Right hindlimb (tissue), 1 donor: ENCODE data around the gene PSENEN.
"Not testable (repeated sequence)": the region's sequence is repeated elsewhere in the genome, so short reads cannot be mapped to it uniquely, and the experiment has no call there.

Experiments used
- DNase-seq: peaks from one replicate; pipeline ENCODE4 v3.0.0-alpha.2; 2018

PSENEN gene

DNA sequence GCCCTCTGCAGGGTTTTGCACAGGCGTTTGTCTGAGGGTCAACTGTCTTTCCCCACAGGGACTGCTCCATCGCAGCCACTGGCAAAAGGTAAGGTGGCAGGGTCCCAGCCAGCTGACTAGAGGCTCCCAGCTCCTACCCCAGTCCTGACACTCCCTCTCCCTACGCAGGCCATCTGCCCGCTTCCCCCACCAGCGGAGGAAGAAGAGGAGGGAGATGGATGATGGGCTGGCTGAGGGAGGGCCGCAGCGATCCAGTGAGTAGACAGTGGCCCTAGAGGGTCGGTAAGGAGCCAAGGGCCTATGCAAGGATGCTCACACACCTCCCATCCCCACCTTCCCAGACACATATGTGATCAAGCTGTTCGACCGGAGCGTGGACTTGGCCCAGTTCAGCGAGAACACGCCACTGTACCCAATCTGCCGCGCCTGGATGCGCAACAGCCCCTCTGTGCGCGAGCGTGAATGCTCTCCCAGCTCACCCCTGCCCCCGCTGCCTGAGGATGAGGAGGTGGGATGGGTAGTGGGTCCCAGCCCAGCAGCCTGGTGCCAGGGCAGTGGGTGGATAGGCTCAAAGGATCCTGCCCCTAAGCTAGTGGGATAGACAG, 7.4 kb downstream of the PSENEN start:
- peak; percentile 17 for DNase-seq

DNA sequence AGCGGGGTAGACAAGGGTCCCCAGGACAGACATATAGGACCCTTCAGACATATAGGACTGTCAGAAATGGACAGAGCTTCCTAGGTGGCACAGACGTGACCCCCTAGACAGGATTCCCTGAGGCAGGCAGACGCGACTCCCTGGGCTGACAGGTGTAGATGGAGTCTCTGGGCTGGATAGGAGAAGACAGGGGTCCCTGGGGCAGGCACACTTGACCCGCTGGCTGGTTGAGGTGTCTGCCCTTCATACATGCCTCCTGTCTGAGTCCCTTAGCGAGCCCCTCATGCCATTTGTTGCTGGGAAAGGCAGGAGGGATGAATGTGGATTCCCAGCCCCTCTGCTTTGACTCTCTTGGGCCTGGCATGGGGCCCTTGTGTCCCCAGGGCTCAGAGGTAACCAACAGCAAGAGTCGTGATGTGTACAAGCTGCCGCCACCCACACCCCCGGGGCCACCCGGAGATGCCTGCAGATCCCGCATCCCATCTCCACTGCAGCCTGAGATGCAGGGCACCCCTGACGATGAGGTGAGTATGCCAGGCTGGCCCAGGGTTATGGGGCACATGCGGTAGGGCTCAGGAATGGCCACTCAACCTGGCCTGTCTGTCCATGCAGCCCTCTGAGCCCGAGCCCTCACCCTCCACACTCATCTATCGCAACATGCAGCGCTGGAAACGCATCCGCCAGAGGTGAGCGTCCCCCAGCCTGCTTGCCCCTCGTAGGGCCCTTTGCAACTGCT, 8.4 kb downstream of the PSENEN start:
- DNase-seq: no peak

DNA sequence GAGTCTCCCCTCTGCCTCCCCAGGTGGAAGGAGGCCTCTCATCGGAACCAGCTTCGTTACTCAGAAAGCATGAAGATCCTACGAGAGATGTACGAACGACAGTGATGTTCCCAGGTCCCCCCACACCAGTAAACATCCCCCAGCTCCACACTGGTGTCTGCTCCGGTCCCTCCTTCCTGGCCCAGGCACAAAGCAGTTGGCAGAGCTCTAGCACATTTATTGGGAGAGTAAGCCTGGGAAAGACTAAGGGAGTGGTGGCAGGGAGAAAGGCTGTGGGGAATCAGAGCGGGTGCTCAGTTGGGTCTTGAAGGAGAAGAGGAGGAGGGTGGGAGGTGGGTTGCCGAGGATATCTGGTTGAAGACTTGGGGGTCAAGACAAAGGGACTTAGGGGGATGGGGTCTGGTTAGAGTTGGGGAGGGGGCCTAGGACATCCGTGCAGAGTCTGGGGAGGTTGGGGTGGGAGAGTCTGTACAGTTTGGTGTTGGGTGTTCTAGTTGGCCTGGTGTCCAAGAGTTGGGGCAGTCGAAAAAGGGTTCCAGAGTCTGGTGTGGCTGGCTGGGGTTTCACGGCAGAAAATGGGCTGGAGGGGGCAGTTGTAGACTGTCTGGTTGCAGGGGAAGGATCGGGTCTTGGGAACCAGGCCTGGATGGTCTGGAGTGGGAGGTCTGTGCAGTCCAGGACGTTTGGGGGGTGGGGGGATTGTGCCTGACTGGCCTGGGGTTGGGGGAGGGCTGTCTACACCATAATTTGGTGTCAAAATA, 9.1 kb downstream of the PSENEN start:
- DNase-seq: no peak

DNA sequence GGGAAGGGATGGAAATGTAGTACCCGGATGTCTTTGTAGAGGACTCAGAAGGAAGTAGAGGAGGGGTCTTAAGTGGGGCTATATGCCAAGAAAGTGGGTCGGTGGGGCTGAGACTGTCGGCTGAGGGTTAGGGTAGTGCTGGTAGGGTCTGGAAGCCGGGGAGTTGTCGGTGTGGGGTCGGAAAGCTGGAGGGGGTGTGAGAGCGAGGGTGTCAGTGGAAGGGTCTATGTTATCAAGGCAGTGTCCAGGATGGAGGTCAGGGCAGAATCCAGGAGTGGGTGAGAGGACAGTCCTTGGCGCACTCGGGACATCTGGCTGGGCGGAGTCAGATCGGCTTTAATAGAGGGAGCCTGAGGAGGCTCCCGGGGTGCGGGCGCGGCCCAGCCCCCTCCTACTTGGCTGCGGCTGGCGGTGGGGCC, 9.7 kb downstream of the PSENEN start:
- no peak for DNase-seq

DNA sequence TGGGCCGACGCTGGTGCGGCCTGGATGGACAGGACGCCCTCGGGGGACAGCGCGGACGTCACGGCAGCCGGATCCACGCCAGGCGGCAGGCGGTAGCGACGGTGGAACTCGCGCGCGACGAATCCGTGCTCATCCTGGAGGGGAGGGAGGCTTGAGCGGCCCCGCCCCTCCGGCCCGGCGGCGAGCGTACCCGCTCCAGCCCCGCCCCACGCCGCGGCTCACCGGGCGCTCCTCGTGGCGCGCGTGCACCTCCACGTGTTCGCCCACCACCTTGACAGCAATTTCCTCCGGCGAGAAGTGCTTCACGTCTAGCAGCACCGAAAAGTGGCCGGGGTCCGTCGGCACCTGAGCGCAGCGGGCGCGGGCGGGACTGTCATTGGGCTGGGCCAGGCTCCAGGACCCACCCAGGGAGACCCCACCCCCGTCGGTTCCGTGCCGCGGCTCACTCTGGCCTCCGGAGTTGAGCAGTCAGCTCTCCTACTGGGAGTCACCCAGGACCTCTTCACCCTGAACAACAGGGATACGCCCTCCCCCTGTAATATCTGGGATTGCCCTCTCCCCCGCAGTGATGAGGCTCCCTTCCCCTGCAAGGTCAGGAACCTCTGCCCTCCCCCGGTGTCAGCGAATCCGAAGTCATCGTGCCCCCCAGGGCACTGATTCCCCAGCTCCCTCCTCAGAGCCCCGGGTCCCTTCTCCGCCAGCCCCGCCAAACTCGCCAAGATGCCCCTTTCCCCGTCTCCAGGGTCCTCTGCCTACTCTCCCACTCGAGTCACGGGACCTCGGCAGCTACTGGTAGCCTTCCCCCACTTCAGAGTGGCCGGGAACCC, 10.3 kb downstream of the PSENEN start:
- peak; percentile 89 for DNase-seq

DNA sequence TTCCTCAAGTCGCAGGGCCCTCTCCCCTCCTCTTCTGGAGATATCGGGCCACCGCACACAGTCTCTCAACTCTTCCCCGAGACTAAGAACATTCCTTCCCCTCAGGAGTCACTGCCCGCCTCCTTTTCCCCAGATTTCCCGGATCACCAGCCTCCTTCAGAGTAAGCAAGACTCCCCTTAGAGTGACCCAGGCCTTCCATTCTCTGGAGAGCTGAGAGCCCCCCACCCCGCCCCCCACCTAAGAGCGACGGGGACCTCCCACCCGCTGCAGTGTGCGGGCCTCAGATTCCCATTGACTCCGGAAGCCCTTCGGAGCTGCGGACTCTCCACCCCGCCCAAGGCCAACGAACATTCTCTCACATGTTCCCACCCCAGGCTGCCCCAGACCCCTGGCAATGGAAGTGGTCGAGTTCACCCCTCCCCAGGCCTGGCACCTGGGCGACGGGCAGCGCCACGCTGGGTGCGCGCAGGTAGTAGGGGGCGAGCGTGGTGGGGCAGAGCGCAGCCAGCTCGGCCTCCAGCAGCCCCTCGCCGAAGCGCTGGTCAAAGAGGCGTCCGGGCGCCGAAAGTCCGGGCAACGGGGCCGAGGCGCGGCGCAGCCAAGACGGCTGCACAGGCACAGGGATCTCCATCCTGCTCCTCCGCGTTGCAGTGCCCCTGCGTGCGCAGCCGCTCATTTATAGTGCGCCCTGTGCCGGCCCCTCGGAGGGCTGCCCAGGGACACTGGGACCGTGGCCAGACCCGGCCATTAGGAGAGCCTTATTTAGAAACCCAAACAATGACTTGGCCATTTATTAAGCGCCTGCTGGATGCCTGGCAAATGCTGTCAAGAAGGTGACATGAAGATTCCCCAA, 11.2 kb downstream of the PSENEN start, which contains the start of gene HSPB6:
TSS of gene HSPB6 (minus strand) at position 653 of the 854 bp plus-strand sequence. CDS start at position 632, 21 bp downstream.
- DNase-seq: peak; percentile 84

DNA sequence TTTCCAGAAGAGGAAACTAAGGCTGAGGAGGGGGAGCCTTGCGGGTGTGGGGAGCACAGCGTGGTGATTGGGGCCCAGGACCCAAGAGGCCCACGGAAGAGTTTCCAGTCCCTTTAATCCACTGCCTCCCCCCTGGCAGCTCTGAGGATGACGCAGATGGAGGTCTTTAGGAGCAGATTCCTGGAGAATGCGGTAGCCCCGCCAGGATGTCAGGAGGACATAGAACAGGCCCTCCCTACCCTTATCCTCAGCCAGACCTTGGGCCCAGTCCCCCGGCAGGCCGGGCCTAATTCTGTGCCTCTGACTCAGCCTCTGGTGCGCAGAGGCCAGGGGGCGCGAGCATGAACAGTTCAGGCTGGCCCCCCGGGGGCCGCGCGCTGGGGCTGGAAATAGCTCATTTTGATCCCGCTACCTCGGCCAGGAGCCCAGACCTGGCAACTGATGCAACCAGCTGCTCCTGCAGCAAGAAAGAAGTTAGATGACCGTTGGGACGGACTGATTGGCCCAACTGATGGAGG, 11.8 kb downstream of the PSENEN start:
- DNase-seq: peak; percentile 97

DNA sequence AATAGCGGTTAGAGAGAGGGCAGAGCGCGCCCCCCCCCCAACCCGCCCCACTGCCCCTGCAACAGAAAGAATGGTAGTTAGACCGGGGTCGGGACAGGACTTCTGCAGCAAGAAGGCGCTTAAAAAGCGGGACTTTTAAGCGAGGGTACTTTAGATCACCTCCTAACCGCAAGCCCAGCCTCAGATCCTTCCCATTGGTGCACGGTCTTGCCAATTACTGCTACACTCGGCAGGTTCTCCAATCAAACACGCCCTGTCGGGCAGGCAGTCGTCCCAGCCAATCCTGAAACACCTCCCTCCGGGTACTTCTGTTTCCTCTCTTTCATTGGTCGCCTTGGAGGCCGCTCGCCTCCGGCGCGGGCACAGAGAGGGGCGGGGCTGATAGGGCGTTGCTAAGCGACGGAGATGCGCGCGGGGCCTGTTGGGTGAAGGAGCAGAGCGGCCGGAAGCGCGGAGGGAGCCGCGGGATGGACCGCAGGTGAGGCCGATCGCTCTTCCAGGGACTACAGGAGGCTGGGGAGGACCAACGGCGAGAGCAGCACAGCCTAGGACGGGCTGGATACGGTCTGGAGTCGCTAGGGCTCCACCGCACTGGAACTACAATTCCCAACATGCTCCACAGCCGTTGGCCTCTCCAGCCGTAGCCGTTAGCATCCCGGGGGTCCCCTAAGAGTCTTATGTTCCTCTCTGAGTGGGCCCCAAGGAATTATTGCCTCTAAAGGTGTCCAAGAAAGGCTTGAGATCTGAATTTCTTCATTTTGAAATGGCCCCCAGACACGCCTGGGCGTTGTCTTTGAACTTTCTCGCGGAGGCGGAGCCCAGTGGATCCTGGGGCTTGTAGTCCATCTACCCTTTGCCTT, 12.5 kb downstream of the PSENEN start, which contains the start of gene PROSER3:
TSS of gene PROSER3 (plus strand) at position 428 of the 860 bp plus-strand sequence. CDS start at position 468, 40 bp downstream.
- peak; percentile 100 for DNase-seq

DNA sequence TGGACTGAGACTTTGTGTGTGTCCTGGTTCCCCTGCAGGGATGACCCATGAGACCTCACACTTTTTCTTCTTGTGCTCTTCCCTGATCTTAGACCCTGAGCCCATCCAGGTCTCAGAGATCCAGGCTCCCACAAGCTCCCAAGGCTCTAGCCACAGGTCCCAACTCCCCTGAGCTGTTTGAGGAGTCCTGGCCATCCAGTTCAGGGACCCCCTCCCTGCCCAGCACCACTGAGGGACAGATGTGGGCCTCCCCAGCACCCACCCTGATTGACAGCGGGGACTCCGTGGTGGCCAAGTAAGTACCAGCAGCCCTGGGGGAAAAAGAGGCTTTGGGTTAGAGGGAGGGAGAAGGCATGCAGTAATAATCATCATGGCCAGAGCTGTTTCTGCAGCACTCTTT, 14.2 kb downstream of the PSENEN start:
- no peak for DNase-seq

DNA sequence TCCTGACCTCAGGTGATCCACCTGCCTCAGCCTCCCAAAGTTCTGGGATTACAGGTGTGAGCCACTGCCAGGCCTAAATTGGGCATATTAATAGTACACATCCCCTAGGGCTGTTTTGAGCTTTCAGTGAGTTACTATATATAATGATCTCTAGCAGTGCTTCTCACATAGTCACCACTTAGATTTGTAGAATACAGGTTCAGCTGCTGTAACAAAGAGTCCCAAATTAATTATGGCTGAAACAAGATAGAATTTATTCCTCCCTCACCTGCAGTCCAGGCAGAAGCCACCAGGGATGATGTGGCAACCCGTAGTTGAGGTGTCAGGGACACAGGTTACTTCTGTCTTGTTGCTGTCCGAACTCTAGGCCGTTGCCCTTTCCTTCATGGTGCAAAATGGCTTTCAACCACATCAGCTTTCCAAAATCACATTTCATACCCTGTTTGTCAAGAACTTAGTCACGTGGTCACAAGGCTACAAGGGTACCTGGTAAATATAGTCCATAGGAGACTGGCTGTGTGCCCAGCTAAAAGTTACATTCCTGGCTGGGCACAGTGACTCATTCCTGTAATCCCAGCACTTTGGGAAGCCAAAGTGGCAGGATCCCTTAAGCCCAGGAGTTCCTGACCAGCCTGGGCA, 15.4 kb downstream of the PSENEN start:
- no peak for DNase-seq

DNA sequence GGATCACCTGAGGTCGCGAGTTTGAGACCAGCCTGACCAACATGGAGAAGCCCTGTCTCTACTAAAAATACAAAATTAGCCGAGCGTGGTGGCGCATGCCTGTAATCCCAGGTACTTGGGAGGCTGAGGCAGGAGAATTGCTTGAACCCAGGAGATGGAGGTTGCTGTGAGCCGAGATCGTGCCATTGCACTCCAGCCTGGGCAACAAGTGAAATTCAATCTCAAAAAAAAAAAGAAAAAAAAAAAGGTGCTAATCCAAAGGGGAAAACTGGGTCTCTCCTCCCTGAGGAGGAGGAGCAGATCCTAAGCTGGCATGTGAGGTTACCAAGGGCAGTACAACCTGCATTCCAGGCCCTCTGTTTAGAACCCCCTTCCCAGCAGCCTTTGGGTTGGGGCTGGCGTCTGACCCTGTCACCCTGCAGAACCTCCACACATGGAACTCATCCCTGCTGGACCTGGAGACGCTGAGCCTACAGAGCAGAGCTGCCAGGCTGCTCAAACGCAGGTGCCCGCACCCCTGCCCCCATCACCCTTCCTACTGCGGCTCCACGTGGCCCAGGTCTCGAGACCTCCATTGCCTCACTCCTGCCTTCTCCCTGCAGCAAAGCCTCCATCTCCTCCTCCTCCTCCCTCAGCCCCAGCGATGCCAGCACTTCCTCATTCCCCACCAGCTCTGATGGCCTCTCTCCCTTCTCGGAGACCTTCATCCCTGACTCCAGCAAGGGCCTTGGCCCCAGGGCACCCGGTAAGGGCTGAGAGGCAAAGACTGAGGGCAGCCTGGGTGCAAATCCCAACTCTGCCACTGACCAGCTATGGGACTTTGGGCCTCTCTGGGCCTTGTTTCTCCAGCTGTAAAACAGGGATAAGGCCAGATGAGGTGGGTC, 19.2 kb downstream of the PSENEN start:
- peak; percentile 8 for DNase-seq

DNA sequence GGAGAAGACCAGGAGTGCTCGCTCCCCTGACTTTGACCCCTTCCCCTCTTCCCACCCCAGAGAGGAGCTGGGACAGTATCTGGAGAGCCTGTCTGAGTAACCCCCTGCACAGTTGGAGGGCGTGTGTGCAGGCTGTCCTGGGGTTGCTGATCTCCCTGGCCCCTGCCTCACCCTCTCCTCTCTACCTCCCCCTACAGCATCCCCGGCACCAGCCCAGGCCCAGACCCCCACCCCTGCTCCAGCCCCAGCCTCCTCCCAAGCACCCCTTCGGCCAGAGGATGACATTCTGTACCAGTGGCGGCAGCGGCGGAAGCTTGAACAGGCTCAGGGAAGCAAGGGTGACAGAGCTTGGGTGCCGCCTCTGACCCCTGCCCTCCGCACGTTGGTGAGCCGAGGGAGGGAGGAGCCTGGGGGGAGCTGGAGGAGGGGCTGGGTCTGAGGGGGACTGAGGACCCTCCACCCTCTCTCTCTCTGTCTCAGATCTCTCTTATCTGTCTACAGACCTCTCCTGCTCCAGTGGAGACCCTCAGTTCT, 21.2 kb downstream of the PSENEN start:
- peak; percentile 13 for DNase-seq

DNA sequence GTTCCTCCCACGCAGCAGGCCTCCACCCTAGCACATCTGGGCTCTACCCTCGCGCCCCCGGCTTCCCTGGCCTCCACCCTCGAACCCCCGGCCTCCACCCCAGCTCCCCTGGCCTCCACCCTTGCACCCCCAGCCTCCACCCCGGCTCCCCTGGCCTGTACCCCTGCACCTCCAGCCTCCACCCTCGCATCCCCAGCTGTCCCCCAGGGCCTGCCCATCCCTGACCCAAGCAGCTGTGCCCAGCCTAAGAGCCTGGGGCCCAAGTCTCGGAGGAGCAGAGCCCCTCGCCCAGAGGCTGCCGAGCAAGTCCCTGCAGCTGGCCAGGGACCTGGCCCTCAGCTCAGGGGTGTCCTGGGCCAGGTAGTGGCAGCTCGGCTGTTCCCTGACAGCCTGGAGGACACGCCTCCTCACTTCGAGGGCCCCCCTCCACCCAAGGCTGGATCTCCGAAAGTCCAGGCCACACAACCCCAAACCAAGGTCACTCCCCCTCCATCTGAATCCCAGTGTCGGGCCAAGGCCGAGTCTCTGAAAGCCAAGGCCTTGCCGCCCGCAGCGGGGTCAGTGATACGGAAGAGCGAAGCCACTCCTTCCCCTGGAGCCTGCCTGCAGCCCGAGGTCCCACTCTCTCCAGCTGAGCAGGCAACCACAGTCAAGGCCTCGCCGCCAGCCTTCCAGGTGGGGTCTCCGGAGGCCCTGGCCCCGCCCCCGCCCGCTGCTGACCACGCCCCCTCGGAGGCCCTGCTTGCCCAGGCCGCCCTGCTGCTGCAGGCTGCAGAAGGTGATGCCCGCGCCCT, 22.0 kb downstream of the PSENEN start:
- DNase-seq: peak; percentile 55

DNA sequence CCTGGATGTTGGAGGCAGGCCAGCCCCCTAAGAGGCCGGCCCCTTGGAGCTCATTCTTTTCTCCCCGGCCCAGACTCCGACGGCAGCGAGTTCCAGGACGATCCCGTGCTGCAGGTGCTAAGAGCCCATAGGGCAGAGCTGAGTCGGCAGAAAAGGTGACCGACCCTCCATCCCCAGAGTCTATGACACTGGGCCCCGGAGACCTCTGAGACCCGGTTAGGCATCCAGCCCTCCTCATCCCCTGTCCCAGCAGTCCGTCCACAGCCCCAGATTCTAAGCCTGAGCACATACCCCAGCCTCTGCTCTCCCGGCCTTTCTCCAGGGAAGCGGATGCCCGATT, 22.6 kb downstream of the PSENEN start:
- DNase-seq: no peak

DNA sequence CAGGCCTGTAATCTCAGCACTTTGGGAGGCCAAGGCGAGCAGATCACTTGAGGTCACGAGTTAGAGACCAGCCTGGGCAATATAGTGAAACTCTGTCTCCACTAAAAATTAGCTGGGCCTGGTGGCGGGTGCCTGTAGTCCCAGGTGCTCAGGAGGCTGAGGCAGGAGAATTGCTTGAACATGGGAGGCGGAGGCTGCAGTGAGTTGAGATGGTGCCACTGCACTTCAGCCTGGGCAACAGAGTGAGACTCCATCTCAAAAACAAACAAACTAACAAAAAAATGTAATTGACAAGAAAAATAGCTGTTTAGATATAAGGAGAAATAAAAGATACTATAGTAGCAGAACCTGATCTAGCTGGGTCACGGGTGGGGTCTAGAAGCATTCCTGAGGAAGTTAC, 26.9 kb downstream of the PSENEN start:
- DNase-seq: not testable (repeated sequence)

DNA sequence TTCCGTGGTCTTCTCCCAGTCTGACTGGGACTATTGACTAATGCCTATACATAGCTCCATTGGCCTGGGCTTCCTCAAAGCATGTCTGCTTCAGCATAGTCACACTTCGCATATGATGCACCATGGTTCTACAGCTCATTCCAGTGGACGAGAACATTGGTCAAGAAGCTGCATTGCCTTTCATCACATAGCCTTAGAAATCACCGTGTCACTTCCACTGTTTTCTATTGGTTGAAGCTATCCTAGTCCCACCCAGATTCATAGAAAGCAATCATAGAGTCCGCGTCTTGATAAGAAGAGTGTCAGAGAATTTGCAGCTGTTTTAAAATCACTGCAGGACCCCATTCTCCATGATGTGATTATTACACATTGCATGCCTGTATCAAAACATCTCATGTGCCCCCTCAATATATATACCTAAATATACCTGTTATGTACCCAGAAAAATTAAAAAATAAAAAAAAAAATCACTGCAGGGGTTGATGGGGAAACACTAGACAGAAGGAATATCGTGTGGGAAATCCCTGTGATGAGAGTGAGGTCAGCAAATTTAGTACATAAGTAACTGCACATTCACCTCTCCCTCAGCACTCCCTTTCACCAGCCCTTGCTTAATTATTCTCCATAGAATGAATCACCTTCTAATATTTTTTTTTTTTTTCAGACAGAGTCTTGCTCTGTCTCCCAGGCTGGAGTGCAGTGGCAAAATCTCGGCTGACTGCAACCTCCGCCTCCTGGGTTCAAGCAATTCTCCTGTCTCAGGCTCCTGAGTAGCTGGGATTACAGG, 27.8 kb downstream of the PSENEN start:
- no peak for DNase-seq
